Lower lobe of right lung (tissue), 2 donors: ENCODE data around the gene GSTT2B. TPM values are rescaled to one million over a fixed set of nuclear protein-coding genes. Genes with fewer than 3 reads are reported as not detected.
"Not testable (repeated sequence)": the region's sequence is repeated elsewhere in the genome, so short reads cannot be mapped to it uniquely, and the experiment has no call there.

Source experiments
- ATAC-seq, 2 donors: fragments of 200-7000 bp; cut with Tn5 transposase; one replicate each; pipeline ENCODE4 v1.9.1; 2020 to 2022; ENCODE audit warnings: mild to moderate bottlenecking in 2 of 2, moderate library complexity in 2 of 2
- DNase-seq: peaks from one replicate; pipeline ENCODE4 v3.0.0-alpha.2; 2020
- H3K27ac ChIP-seq: fragments of 200-600 bp; one replicate; pipeline ENCODE4 v1.8.0; 2022
- H3K27me3 ChIP-seq: fragments of 200-600 bp; one replicate; pipeline ENCODE4 v1.8.0; 2022; ENCODE audit warnings: low read depth
- H3K36me3 ChIP-seq: fragments of 200-600 bp; one replicate; pipeline ENCODE4 v1.8.0; 2022; ENCODE audit warnings: mild to moderate bottlenecking
- H3K4me1 ChIP-seq: fragments of 200-600 bp; one replicate; pipeline ENCODE4 v1.8.0; 2022
- H3K4me3 ChIP-seq: fragments of 200-600 bp; one replicate; pipeline ENCODE4 v1.8.0; 2022; ENCODE audit warnings: mild to moderate bottlenecking
- H3K9me3 ChIP-seq: fragments of 200-600 bp; one replicate; pipeline ENCODE4 v1.8.0; 2022
- CTCF ChIP-seq: fragments of 200-600 bp; IDR thresholded peaks from one replicate; pipeline ENCODE4 v1.8.0; 2022; ENCODE audit warnings: antibody characterized with exemption, mild to moderate bottlenecking
- intact Hi-C: fragments of 100-400 bp; cut with DNase I; formaldehyde crosslinking; loops from one replicate; pipeline ENCODE4 v1.11.0; 2022
- long read RNA-seq: library from polyadenylated mRNA; unstranded; transcript quantifications from one replicate; pipeline ENCODE4 v2.0.0, GENCODE V29; 2021
- total RNA-seq: library from RNA; stranded (reverse); fragmentation: NEBNext Ultra II Directional; extraction: Animal tissue kit (Norgen Biotek cat#: 25700); gene quantifications from one replicate; pipeline ENCODE4 v1.2.1, GENCODE V29; 2021
- donor health status: DM: no; HTN: yes; CAD: no; lungs with severe emphysema.

GSTT2B gene, protein sequence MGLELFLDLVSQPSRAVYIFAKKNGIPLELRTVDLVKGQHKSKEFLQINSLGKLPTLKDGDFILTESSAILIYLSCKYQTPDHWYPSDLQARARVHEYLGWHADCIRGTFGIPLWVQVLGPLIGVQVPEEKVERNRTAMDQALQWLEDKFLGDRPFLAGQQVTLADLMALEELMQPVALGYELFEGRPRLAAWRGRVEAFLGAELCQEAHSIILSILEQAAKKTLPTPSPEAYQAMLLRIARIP
- total RNA-seq = 7.3 TPM
- long read RNA-seq, partial matches to known transcripts = 2 of 4 reads
- long read RNA-seq, other reads (novel, unspliced or antisense) = 2 of 4 reads

DNA sequence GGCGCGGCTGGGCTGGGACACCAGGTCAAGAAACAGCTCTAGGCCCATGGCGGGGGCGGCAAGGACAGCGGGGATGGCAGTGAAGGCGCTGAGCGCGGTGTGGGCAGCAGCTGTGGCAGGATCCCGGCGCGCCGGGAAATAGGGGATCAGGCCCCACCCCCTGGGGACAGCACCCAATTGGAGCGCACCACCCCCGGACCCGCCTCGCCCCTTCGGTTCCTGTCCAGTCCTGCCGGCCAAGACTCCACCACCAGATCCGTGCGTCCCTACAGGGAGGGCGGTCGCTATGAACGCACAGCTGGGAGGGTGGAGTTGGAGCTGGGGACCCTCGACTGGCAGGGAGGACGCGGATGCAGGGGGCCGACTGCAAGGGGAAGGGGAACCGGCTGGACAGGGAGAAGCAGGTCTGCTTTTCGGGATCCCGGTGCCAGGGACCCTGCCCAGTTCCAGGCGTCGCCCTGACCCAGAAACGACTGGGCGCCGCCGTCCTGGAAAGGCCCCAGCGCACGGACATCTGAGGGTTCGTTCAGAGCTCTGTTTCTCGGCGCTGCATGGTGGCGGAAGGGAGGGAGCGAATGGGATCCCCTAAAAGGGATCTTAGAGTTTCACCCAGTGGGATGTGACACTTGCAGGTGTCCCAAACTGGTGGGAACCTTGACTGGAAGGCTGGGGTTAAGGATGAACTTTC, at the start of gene GSTT2B:
Gene GSTT2B (minus strand): TSS at position 112 of the 688 bp plus-strand sequence. CDS start 64 bp downstream, at position 48.
- H3K9me3 ChIP-seq, intact Hi-C loops, H3K4me1 ChIP-seq, H3K27me3 ChIP-seq, H3K36me3 ChIP-seq, H3K4me3 ChIP-seq, H3K27ac ChIP-seq, DNase-seq: not testable (repeated sequence)
- peak; percentile 94 to 95 for ATAC-seq

- no peak overlapping the region for H3K4me3 ChIP-seq
- H3K4me1 ChIP-seq = peaks cover 14% of the 10 kb centered on the region
- ATAC-seq (no peak), DNase-seq (no peak)
- no peaks in the 10 kb centered on the region for H3K9me3 ChIP-seq
- no peaks in the 10 kb centered on the region for H3K36me3 ChIP-seq
- H3K27me3 ChIP-seq = no peaks in the 10 kb centered on the region
- TF ChIP-seq CTCF = no peak
- H3K27ac ChIP-seq = no peak overlapping the region
- intact Hi-C loops = no loop called here
Measured at GRCh38 chr22:24010018-24010391, 49.0 kb upstream of the GSTT2B start.

DNA sequence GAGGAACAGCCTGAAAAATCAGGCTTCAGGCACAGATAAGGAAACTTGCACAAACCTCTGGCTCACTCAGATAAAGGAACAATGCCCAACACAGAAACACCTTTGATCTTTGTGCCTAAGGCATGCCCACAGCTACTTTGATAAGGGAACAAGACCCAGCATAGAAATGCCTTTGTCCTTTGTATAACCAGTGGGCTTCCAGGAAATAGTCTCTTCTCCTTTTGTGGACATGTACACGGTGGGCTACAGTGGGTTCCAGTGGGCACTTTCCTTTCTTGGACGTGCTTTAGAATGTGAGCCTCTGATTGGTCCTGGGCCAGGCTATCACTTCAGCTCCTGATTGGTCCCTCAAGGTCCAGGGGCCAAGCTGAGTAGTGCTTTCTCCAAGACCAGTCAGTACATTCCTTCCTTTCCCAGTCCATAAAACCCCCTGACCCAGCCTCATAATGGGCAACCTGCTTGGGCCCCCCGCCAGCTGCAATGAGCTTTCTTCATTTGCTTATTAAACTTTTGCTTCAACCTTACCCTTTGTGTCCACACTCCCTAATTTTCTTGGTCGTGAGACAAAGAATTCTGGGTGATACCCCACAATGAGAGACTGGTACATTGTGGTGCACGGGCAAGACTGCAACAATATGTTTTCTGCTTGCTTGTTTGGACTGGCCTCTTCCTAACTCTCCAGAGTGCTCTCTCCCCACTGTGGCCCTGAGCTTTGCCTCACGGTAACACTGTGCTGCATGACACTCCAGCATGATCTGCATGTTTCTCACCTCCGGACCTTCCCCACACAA, 48.4 kb upstream of the GSTT2B start:
- DNase-seq = no peak
- no peak for ATAC-seq
- Histone ChIP-seq H3K4me1 (peaks cover 14% of the 10 kb centered on the region), H3K4me3 (no peak overlapping the region), H3K36me3 (no peaks in the 10 kb centered on the region), H3K27ac (no peak overlapping the region), H3K27me3 (no peaks in the 10 kb centered on the region), H3K9me3 (no peaks in the 10 kb centered on the region)
- intact Hi-C loops = no loop called here
- no peak for TF ChIP-seq CTCF

DNA sequence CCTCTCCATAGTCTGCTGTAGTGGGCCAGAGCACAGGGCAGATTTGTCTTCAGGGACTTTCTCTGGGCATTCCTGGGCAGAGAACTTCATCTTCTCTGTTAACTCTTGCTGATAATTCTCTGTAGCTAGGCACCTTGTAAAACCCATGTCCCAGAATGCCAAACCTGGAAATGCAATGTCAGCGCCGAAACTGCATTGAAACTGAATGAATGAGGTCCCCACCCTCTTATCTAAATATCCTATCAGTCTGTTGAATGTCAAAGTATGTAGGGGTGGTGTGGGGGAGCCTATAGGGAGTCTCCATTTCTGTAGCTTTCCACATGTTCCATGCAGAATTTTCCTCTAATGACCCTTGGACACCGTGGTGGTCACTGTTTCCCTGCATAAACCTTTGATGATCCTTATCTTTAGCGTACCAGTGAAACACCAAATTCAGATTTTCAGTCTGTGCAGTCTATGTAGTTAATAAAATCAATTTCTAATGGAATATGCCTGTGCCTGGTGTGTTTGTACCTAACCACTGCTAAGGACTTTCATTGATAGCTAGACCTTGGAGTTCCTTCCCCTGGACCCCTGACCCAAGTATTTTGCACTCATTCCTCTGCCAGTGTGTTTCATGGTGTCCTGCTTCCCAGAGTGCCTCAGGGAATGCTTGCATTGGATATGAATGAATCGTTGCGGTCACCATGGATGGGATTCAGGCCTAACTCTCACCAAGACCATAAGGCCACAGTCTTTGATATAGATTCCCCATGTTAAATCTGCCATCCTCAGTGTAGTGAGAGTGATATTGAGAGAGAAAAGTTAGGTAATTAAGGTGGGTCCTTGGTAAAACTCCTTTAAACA, 47.6 kb upstream of the GSTT2B start:
- TF ChIP-seq CTCF = no peak
- DNase-seq (no peak), ATAC-seq (no peak)
- Histone ChIP-seq H3K27ac (no peak overlapping the region), H3K9me3 (no peaks in the 10 kb centered on the region), H3K4me1 (peaks cover 14% of the 10 kb centered on the region), H3K36me3 (no peaks in the 10 kb centered on the region), H3K4me3 (no peak overlapping the region), H3K27me3 (no peaks in the 10 kb centered on the region)
- intact Hi-C loops = no loop called here

DNA sequence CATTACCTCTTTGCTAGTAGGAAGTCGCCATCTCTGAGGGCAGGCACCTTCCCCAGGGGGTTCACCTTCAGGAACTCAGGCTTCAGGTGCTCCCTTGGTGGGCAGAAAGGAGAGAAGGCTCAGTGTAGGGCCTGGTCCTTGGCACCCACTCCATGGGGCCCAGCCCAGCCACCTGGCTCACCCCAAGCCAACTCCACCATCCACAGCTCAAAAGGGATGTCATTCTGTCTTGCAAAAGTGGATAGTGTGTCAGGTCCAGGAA, 47.0 kb upstream of the GSTT2B start:
- no peak for DNase-seq
- Histone ChIP-seq H3K9me3 (no peaks in the 10 kb centered on the region), H3K4me1 (peaks cover 10% of the 10 kb centered on the region), H3K4me3 (no peak overlapping the region), H3K27ac (no peak overlapping the region), H3K36me3 (no peaks in the 10 kb centered on the region), H3K27me3 (no peaks in the 10 kb centered on the region)
- TF ChIP-seq CTCF = no peak
- intact Hi-C loops = no loop called here
- ATAC-seq = no peak
